Measurements from ENCODE around the gene RAB11FIP3. TPM values are rescaled to one million over a fixed set of nuclear protein-coding genes. Genes with fewer than 3 reads are reported as not detected.

The RAB11FIP3 gene
- total and polyA plus RNA-seq, 2 of the 13 experiments (the other 11 are each of a cell fraction or from before 2014, with no cell fraction given), result 34.3 to 57.6 TPM

- TF ChIP-seq PRPF4 (IDR thresholded peaks at IDR 0.05; ENCODE audit: low read depth, low read length, poor library complexity, severe bottlenecking) (no peak), ZNF124 (CRISPR knock-in tag; IDR thresholded peaks at IDR 0.05) (no peak; the same call in 1 of the 2 replicates), TEAD2 (CRISPR knock-in tag; IDR thresholded peaks at IDR 0.05) (no peak), HNRNPK (IDR thresholded peaks at IDR 0.05; ENCODE audit: low read depth, low read length, poor library complexity, severe bottlenecking) (no peak), ZNF674 (CRISPR knock-in tag; IDR thresholded peaks at IDR 0.05; ENCODE audit: low read depth) (no peak), TBP (CRISPR knock-in tag; IDR thresholded peaks at IDR 0.05) (no peak), ZHX2 (IDR thresholded peaks at IDR 0.05; ENCODE audit: low read depth) (no peak), ZHX2 (CRISPR knock-in tag; IDR thresholded peaks at IDR 0.05; ENCODE audit: borderline replicate concordance) (no peak), STAT5B (CRISPR knock-in tag; IDR thresholded peaks at IDR 0.05) (no peak), ZNF800 (CRISPR knock-in tag; IDR thresholded peaks at IDR 0.05) (no peak; the same call in 1 of the 2 replicates), ZNF44 (CRISPR knock-in tag; IDR thresholded peaks at IDR 0.05) (no peak), SRF (IDR thresholded peaks at IDR 0.05; ENCODE audit: low read depth, low read length) (no peak), ZNF17 (CRISPR knock-in tag; IDR thresholded peaks at IDR 0.05) (no peak), ZNF556 (CRISPR knock-in tag; IDR thresholded peaks at IDR 0.05; ENCODE audit: borderline replicate concordance) (peak; percentile 35; the same call in 1 of the 2 replicates), ZNF670 (CRISPR knock-in tag; IDR thresholded peaks at IDR 0.05; ENCODE audit: borderline replicate concordance) (no peak), ZNF616 (CRISPR knock-in tag; IDR thresholded peaks at IDR 0.05; ENCODE audit: low read depth) (no peak), KAT8 (CRISPR knock-in tag; IDR thresholded peaks at IDR 0.05) (peak; percentile 61), CREB1 (IDR thresholded peaks at IDR 0.05) (no peak), CREB1 (CRISPR knock-in tag; IDR thresholded peaks at IDR 0.05) (no peak; the same call in 1 of the 2 replicates)
These were observed 49.1 kb downstream of the RAB11FIP3 start (continued) for GRCh38 chr16:474420-475122.
